Epithelial cell of prostate (primary cell): ENCODE measurements around the gene TRIM27.
"Not testable (repeated sequence)": the region's sequence is repeated elsewhere in the genome, so short reads cannot be mapped to it uniquely, and the experiment has no call there.

ENCODE experiments used
- DNase-seq: peaks from one replicate; pipeline ENCODE4 v3.0.0-alpha.2; 2011; ENCODE audit warnings: low read depth, low spot score
- H3K27ac ChIP-seq: fragments of 450-650 bp; 2 replicates; pipeline ENCODE4 v1.5.1; 2017; ENCODE audit warnings: mild to moderate bottlenecking

Gene TRIM27

DNA sequence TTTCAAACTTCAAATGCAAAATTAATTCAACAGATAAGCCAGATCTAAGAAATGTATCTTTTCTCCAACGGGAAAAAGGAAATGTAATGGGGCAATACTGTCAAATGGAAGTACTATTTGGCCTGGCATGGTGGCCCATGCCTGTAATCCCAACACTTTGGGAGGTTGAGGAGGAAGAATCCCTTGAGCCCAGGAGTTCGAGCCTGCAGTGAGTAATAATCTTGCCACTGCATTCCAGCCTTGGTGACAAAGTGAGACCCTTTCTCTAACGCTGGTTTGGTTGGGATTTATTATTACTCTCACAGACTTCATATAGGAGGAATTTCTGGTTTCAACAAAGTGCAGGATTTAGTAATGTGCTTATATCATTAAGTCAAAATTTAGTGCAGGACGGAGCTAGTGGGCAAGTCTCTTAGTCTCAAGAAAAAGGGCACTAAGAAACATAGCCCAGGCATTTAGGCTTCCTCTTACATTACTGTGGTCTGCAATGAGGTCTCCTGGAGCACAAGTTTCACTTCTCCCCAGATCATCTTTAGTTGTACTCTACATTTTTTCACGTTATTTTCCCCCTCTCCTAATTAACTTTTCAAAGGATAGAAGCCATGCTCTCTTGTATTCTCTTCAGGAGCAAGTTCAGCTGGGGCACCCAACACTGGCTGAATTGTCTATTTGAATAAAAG is 23.1 kb downstream of the TRIM27 start:
- no peak overlapping the region for H3K27ac ChIP-seq
- no peak for DNase-seq

- no peak overlapping the region for H3K27ac ChIP-seq
- DNase-seq: no peak
These were observed 25.1 kb downstream of the TRIM27 start for GRCh38 chr6:28898710-28898965.

- peak overlapping the region; percentile 96 for H3K27ac ChIP-seq
- DNase-seq: no peak
These were observed 26.4 kb downstream of the TRIM27 start for GRCh38 chr6:28897369-28897745.

DNA sequence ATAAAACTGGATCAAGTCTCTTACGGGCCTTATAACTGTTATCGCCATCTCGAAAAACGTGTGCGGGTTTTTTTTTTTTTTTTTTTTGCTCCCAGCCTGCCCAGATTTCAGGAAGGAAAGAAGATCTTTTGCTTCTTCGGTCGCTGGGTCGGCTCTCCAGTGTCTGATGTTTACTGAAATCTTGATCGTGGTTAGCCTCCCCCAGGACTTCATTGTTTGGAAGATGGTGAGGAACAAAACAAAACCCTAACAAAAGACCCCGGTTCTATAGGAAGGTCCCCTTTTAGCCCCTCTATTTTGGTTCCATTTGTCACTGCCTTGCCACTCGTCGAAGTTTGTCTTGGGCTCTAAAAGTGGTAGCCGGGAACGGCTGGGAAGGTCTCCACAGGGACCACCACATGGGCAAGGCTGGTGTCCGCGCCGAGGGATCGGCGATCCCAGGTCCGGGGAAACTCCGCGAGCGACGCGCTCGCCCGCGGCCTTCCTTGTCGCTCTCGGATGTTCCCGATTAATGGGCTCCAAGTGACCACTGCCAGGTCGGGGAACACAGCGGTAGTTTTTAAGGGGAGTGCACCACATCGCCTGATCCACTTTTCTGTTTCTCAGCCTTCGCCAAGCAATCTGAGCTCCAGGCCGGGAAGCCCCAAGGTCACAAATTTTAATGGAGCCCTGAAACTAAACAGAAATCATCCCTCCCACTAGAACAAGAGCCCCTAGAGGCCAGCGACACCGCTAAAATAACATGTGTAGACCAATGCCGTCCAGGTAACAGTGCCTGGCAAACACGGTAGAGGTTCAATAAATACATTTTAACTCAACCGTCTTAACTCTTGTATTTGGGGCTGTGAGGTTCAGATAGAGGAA is 27.0 kb downstream of the TRIM27 start:
- DNase-seq: no peak

GRCh38 chr6:28895131-28895812 is 28.5 kb downstream of the TRIM27 start:
- peak; percentile 77 for DNase-seq
- H3K27ac ChIP-seq: peak overlapping the region; percentile 96

More for the DNA sequence above, 27.0 kb downstream of the TRIM27 start:
- H3K27ac ChIP-seq: peak overlapping the region; percentile 96

DNA sequence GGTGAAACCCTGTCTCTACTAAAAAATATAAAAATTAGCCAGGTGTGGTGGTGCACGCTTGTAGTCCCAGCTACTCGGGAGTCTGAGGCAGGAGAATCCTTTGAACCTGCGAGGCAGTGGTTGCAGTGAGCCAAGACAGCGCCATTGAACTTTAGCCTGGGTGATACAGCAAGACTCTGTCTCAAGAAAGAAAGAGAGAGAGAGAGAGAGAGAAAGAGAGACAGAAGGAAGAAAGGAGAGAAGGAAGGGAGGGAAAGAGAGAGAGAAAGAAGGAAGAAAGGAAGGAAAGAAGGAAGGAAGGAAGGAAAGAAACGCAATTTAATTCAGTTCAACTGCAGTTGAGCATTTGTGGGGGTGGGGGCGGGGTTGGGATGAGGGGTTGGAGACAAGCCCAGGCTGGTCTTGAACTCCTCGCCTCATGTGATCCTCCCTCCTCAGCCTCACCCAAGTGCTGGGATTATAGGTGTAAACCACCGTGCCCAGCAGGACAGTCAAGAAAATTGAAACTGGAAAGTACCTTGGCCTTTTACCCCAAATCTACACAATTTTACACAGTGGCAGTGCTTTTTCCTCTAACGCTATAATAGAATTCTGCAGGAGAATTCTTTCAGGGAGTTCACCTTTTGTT is 30.5 kb downstream of the TRIM27 start:
- H3K27ac ChIP-seq: no peak overlapping the region
- DNase-seq: no peak

DNA sequence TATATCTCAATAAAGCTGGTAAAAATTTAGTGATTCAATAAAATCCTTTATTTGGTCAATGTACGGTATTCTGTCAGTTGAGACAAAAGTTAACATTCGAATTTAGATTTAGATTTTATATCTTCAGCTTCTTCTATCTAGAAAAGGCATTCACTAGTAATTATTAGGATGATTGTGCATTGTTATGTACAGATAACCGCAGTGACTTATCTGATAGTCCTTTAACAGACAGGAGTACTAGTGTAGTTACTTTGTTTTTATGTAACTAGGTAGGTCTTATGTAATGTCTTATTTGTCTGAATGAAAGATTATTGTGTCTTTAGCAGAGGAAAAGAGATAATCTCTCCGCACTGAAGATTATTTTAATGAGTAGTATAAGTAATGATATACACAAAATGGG is 31.3 kb downstream of the TRIM27 start:
- no peak for DNase-seq
- H3K27ac ChIP-seq: no peak overlapping the region

GRCh38 chr6:28887796-28888496 is 35.8 kb downstream of the TRIM27 start:
- DNase-seq: no peak

GRCh38 chr6:28886079-28886439 is 37.7 kb downstream of the TRIM27 start:
- no peak for DNase-seq
- H3K27ac ChIP-seq: no peak overlapping the region

More at GRCh38 chr6:28887796-28888496, 35.8 kb downstream of the TRIM27 start:
- H3K27ac ChIP-seq: no peak overlapping the region

- no peak overlapping the region for H3K27ac ChIP-seq
These were observed 39.2 kb downstream of the TRIM27 start for GRCh38 chr6:28884423-28885131.

GRCh38 chr6:28880894-28881780 is 42.6 kb downstream of the TRIM27 start:
- DNase-seq: no peak
- H3K27ac ChIP-seq: no peak overlapping the region

More at GRCh38 chr6:28884423-28885131, 39.2 kb downstream of the TRIM27 start:
- no peak for DNase-seq

DNA sequence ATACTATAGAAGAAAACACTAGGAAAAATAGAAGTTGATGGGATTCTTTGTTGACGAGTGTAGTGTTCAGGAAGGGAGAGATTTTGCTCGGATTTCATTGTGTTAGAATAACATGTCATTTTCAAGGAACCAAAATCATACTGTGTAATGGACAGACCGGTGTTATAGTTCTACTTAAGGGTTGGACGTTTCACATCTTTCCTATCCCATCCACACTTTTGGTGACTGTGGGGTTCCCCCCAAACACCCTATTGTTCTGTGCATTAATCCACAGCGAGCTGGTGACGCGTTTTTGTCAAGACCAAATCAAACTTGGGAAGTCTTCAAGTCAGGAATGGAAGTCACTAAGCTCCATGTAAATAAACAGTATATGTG is 43.3 kb downstream of the TRIM27 start:
- no peak for DNase-seq
- no peak overlapping the region for H3K27ac ChIP-seq

DNA sequence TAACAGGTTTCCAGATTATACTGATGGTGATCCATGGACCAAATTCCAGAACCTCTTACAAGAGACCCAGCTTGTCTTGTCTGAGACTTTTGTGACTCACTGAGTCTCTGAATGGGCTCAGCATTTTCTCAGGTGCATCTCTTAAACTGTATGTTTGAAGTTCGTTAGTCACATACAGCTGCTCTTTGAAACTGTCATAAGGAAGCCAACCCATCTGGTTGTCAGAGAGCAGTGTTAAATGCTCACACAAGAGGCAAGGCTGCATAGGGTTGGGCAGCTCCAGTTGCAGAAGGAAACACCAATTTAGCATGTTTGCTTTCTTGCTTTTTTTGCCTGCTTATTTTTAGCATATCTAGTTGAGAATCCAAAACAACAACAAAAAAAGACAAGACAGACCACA is 47.1 kb downstream of the TRIM27 start:
- no peak overlapping the region for H3K27ac ChIP-seq
- DNase-seq: no peak

- no peak for DNase-seq
- H3K27ac ChIP-seq: no peak overlapping the region
These were observed 48.5 kb downstream of the TRIM27 start for GRCh38 chr6:28875191-28875747.

GRCh38 chr6:28872157-28872817 is 51.5 kb downstream of the TRIM27 start:
- not testable (repeated sequence) for DNase-seq, H3K27ac ChIP-seq

GRCh38 chr6:28871335-28872156 is 52.2 kb downstream of the TRIM27 start:
- DNase-seq: no peak
- no peak overlapping the region for H3K27ac ChIP-seq

DNA sequence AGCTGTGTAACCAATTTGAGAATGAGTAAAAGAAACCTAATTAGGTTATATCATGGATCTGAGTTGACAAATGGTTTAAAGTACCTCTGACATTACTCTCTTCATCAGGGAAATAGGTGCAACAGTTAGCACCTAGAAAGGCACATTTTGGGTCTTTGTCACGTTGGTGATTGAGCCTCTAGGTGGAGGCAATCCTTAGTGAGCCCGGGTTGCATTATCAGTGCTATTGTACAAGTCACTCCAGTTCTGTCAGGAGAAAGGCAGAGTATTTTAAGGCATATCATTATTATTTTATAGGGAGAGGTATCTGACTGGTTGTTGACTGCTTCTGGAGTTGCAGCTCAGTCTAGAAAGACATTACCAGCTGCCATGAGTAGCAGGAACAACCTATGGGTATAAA is 54.9 kb downstream of the TRIM27 start:
- no peak overlapping the region for H3K27ac ChIP-seq
- DNase-seq: no peak
